ENCODE data around the gene NT5M.

DNA sequence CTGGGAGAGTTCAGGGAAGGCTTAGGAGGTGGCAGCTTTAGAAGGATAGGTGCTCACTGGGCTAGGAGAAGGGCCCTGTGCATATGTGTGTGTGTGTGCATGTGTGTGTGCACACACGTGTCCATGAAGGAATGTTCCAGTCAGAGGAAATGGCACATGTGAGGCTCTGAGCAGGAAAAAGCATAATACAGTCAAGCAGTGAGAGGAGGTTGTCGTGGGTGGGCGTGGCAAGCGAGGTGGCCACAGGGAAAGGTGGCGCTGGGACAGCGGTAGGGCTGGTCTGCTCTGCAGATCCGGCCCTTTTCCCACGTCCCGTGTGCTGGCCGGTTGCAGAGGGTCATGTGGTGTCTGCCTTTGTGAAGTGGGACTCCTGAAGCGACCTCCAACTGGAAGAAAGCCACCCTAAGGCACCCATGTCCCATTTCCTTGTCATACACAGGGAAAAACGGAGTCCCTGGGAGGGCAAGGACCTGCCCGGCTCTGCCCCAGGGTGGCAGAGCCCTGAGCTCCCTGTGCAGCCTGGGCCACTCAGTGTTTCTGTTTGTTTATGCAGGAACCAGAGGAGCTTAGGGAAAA lies 40.1 kb downstream of the NT5M start:
- TF ChIP-seq, protein P1, sequence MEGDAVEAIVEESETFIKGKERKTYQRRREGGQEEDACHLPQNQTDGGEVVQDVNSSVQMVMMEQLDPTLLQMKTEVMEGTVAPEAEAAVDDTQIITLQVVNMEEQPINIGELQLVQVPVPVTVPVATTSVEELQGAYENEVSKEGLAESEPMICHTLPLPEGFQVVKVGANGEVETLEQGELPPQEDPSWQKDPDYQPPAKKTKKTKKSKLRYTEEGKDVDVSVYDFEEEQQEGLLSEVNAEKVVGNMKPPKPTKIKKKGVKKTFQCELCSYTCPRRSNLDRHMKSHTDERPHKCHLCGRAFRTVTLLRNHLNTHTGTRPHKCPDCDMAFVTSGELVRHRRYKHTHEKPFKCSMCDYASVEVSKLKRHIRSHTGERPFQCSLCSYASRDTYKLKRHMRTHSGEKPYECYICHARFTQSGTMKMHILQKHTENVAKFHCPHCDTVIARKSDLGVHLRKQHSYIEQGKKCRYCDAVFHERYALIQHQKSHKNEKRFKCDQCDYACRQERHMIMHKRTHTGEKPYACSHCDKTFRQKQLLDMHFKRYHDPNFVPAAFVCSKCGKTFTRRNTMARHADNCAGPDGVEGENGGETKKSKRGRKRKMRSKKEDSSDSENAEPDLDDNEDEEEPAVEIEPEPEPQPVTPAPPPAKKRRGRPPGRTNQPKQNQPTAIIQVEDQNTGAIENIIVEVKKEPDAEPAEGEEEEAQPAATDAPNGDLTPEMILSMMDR (conservative IDR thresholded peaks at IDR 0.05; ENCODE audit: low read length), result no peak
- TF ChIP-seq EZH2phosphoT487 (IDR thresholded peaks at IDR 0.05; ENCODE audit: borderline replicate concordance), result no peak
